HG03432 (cell line): Measurements from ENCODE around the gene PLBD1.
A peak's percentile ranks its signal among the peaks of the same experiment; 100 is the strongest.

ENCODE experiments used
- ATAC-seq: cut with Tn5 transposase; IDR thresholded peaks from one replicate; pipeline ENCODE4 v1.9.1; 2021; ENCODE audit warnings: mild to moderate bottlenecking, moderate library complexity; ENCODE audit not compliant: unreplicated experiment

PLBD1 gene

GRCh38 chr12:14571779-14572178 lies 4.1 kb upstream of the PLBD1 start:
- ATAC-seq, result no peak

GRCh38 chr12:14570231-14570630 lies 2.5 kb upstream of the PLBD1 start:
- no peak for ATAC-seq

- ATAC-seq, result no peak
Measured at GRCh38 chr12:14564336-14564959, 3.2 kb downstream of the PLBD1 start.

GRCh38 chr12:14563046-14563445 lies 4.6 kb downstream of the PLBD1 start:
- no peak for ATAC-seq

- no peak for ATAC-seq
Measured at GRCh38 chr12:14562279-14562678, 5.4 kb downstream of the PLBD1 start.

- ATAC-seq, result no peak
Measured at GRCh38 chr12:14561677-14562238, 5.9 kb downstream of the PLBD1 start.

- ATAC-seq, result no peak
Measured at GRCh38 chr12:14560904-14561574, 6.6 kb downstream of the PLBD1 start.

- no peak for ATAC-seq
Measured at GRCh38 chr12:14558473-14558959, 9.2 kb downstream of the PLBD1 start.

- no peak for ATAC-seq
Measured at GRCh38 chr12:14557966-14558365, 9.7 kb downstream of the PLBD1 start.

GRCh38 chr12:14554281-14555007 lies 13.2 kb downstream of the PLBD1 start:
- ATAC-seq, result no peak

- ATAC-seq, result no peak
Measured at GRCh38 chr12:14548609-14549008, 19.1 kb downstream of the PLBD1 start.

GRCh38 chr12:14547571-14547970 lies 20.1 kb downstream of the PLBD1 start:
- ATAC-seq, result no peak

GRCh38 chr12:14545144-14546124 lies 22.2 kb downstream of the PLBD1 start:
- no peak for ATAC-seq

- peak; percentile 91 for ATAC-seq
Measured at GRCh38 chr12:14540801-14541462, 26.8 kb downstream of the PLBD1 start.

GRCh38 chr12:14537088-14537487 lies 30.6 kb downstream of the PLBD1 start:
- no peak for ATAC-seq

- ATAC-seq, result no peak
Measured at GRCh38 chr12:14532152-14532551, 35.5 kb downstream of the PLBD1 start.

GRCh38 chr12:14525964-14526363 lies 41.7 kb downstream of the PLBD1 start:
- no peak for ATAC-seq

- no peak for ATAC-seq
Measured at GRCh38 chr12:14521822-14522221, 45.9 kb downstream of the PLBD1 start.

GRCh38 chr12:14514946-14515345 lies 52.7 kb downstream of the PLBD1 start:
- ATAC-seq, result no peak
